Right cardiac atrium (tissue), 5 donors: ENCODE data around the gene DYNLRB2. TPM values are rescaled to one million over a fixed set of nuclear protein-coding genes. Genes with fewer than 3 reads are reported as not detected.
A peak's percentile ranks its signal among the peaks of the same experiment; 100 is the strongest.

ENCODE experiments used
- ATAC-seq, 2 donors: fragments of 200-7000 bp; cut with Tn5 transposase; one replicate each; pipeline versions ENCODE4 v1.8.0 to v1.9.1; 2020; ENCODE audit warnings: moderate library complexity in 2 of 2, mild to moderate bottlenecking in 1 of 2
- DNase-seq, 3 donors: peaks; one replicate each; pipeline ENCODE4 v3.0.0-alpha.2; 2020
- H3K27ac ChIP-seq: one replicate; pipeline ENCODE4 v1.5.1; 2013; ENCODE audit warnings: mild to moderate bottlenecking, low read length, control low read depth, moderate library complexity
- H3K27me3 ChIP-seq: one replicate; pipeline ENCODE4 v1.6.1; 2013; ENCODE audit not compliant: control insufficient read depth, insufficient read depth
- H3K4me1 ChIP-seq: one replicate; pipeline ENCODE4 v1.6.1; 2013; ENCODE audit warnings: low read length; ENCODE audit not compliant: control insufficient read depth, insufficient read depth
- H3K4me3 ChIP-seq: one replicate; pipeline ENCODE4 v1.5.1; 2013; ENCODE audit warnings: low read length, control low read depth
- H3K9me3 ChIP-seq: one replicate; pipeline ENCODE4 v1.6.1; 2013; ENCODE audit warnings: low read length; ENCODE audit not compliant: control insufficient read depth
- WGBS: extraction: QIAGEN DNeasy Blood & Tissue Kit; methylation state at CpG from one replicate; pipeline ENCODE4 v1.1.7; 2013; 5-methylcytosine and 5-hydroxymethylcytosine counted together
- intact Hi-C, 4 donors: fragments of 100-400 bp; cut with DNase I; formaldehyde crosslinking; loops; one replicate each; pipeline versions ENCODE4 v1.11.0 to v1.14.0; 2022 to 2023
- long read RNA-seq, 4 donors: library from polyadenylated mRNA; unstranded; transcript quantifications; one replicate each; pipeline ENCODE4 v2.0.0, GENCODE V29; 2020 to 2021
- polyA plus RNA-seq: library from polyadenylated mRNA; stranded (reverse); fragments of 200-250 nt; gene quantifications from one replicate; pipeline ENCODE4 v1.2.3, GENCODE V29; 2013
- total RNA-seq, 4 donors: library from RNA; stranded (reverse); fragmentation: NEBNext Ultra II Directional; extraction: Animal tissue kit (Norgen Biotek cat#: 25700); gene quantifications; one replicate each; pipeline ENCODE4 v1.2.1, GENCODE V29; 2021
- donor health status: healthy with polysubstance abuse.
- donor health status: DM: no; HTN: yes; CAD: no.
- donor health status: DM: no; HTN: no; CAD: no.
- donor health status: DM: no; HTN: yes; CAD: no; lungs with severe emphysema.
- donor health status: DM: yes; HTN: yes; CAD: no.

DYNLRB2 gene
- total RNA-seq (1 to 10 TPM in 1 of 4 donors, under 1 TPM in 1, not detected in 2; 0.56 to 1.0 TPM), polyA plus RNA-seq (not detected)
- long read RNA-seq, donor 1, partial matches to known transcripts: 0 of 1 reads
- long read RNA-seq, donor 1, other reads (novel, unspliced or antisense): 0 of 1 reads
- long read RNA-seq, donor 2: 0 reads
- long read RNA-seq, donor 3: 0 reads
- long read RNA-seq, donor 4, partial matches to known transcripts: 0 of 1 reads
- long read RNA-seq, donor 4, other reads (novel, unspliced or antisense): 0 of 1 reads

DNA sequence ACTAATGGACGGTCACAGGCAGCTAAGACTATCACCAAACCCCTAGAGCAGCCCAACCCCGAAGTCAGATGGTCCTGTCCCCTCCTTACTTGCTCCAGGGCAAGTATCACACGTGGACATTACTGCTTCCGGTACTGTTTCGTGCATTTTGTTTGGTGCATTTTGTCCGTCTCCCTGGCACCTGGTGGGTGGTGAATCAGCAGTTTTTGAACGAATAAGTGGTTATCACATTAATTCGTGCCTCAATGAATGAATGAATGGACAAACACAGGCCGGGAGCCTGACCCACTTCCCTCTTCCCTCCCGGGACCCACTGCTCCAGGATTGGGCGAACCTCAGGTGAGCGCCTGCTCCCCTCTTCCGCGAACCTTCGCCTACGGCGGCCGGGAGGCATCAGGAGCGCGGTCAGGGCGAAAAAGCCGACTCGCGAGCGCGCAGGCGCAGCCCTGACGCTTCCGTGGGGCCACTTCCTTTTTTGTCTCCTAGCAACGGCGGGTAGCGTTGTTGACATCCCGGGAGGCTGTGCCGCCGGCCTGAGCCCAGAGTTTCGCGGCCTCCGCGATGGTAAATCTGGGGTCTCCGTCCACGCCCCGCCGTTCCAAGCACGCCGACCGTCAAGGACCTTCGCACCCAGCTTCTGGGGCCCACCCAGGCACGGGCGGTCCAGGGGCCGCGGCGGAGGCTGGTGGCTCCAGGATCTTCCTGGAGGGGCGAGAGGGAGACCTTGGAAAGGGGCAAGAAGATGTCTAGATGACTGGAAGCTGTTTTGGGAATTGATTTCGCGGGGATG is at the start of gene DYNLRB2:
Gene DYNLRB2 (plus strand): TSS at position 478 of the 790 bp plus-strand sequence. CDS start 84 bp downstream, at position 562.
- peak; percentile 96 to 98 (median 97) for DNase-seq
- no peaks in the 10 kb centered on the region for H3K4me1 ChIP-seq
- WGBS: 3% methylated on average over 55 of the region's 55 CpGs
- no peaks in the 10 kb centered on the region for H3K27me3 ChIP-seq
- H3K9me3 ChIP-seq: no peaks in the 10 kb centered on the region
- H3K4me3 ChIP-seq: peak within 1 kb of the TSS; percentile 80
- H3K27ac ChIP-seq: peak within 1 kb of the TSS; percentile 4
- intact Hi-C loops: no loop called here
- peak; percentile 99 for ATAC-seq

GRCh38 chr16:80500116-80500859 is 40.5 kb upstream of the DYNLRB2 start:
- intact Hi-C loops: no loop called here
- peaks cover 3% of the 10 kb centered on the region for H3K9me3 ChIP-seq
- DNase-seq (no peak), ATAC-seq (no peak)
- no peak overlapping the region for H3K4me3 ChIP-seq
- no peak overlapping the region for H3K27ac ChIP-seq
- no peaks in the 10 kb centered on the region for H3K27me3 ChIP-seq
- WGBS: 71% methylated on average over 11 of the region's 11 CpGs
- no peaks in the 10 kb centered on the region for H3K4me1 ChIP-seq

- Histone ChIP-seq H3K27me3 (no peaks in the 10 kb centered on the region), H3K4me3 (no peak overlapping the region), H3K9me3 (peaks cover 3% of the 10 kb centered on the region), H3K4me1 (no peaks in the 10 kb centered on the region), H3K27ac (no peak overlapping the region)
- no peak for ATAC-seq
- 68% methylated on average over 3 of the region's 3 CpGs for WGBS
- DNase-seq: no peak
- intact Hi-C loops: no loop called here
Observed at GRCh38 chr16:80500961-80501525, 39.8 kb upstream of the DYNLRB2 start.

GRCh38 chr16:80503107-80503506 is 37.7 kb upstream of the DYNLRB2 start:
- Histone ChIP-seq H3K27me3 (no peaks in the 10 kb centered on the region), H3K4me3 (no peak overlapping the region), H3K9me3 (peaks cover 3% of the 10 kb centered on the region), H3K4me1 (no peaks in the 10 kb centered on the region), H3K27ac (no peak overlapping the region)
- 56% methylated on average over 2 of the region's 2 CpGs for WGBS
- ATAC-seq (no peak), DNase-seq (no peak)
- intact Hi-C loops: no loop called here

- Histone ChIP-seq H3K4me1 (no peaks in the 10 kb centered on the region), H3K9me3 (peaks cover 2% of the 10 kb centered on the region), H3K27ac (no peak overlapping the region), H3K4me3 (no peak overlapping the region), H3K27me3 (no peaks in the 10 kb centered on the region)
- ATAC-seq (peak; percentile 16 to 61), DNase-seq (peak in 2 of 3 donors; percentile 18 to 64)
- intact Hi-C loops: no loop called here
- 62% methylated on average over 4 of the region's 4 CpGs for WGBS
Observed at GRCh38 chr16:80507538-80507937, 33.3 kb upstream of the DYNLRB2 start.

DNA sequence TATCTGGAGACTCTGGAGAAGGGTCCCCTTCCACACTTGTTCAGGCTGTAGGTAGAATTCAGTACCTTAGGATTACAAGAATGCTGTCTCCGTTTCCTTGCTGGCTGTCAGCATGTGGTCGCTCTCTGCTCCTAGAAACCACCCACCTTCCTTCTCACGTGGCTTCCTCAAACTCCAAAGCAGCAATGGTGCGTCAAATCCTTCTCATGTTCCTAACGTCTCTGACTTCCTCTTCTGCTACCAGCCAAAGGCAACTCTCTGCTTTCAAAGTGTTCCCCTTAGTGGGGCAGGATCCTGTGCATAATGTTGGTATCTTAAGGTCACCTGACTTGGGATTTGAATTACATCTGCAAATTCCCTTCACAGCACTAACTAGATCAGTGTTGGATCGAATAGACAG is 30.9 kb upstream of the DYNLRB2 start:
- H3K9me3 ChIP-seq: no peaks in the 10 kb centered on the region
- H3K4me1 ChIP-seq: no peaks in the 10 kb centered on the region
- intact Hi-C loops: no loop called here
- H3K27me3 ChIP-seq: no peaks in the 10 kb centered on the region
- H3K27ac ChIP-seq: no peak overlapping the region
- DNase-seq (no peak), ATAC-seq (no peak)
- 39% methylated on average over 6 of the region's 6 CpGs for WGBS
- H3K4me3 ChIP-seq: no peak overlapping the region

DNA sequence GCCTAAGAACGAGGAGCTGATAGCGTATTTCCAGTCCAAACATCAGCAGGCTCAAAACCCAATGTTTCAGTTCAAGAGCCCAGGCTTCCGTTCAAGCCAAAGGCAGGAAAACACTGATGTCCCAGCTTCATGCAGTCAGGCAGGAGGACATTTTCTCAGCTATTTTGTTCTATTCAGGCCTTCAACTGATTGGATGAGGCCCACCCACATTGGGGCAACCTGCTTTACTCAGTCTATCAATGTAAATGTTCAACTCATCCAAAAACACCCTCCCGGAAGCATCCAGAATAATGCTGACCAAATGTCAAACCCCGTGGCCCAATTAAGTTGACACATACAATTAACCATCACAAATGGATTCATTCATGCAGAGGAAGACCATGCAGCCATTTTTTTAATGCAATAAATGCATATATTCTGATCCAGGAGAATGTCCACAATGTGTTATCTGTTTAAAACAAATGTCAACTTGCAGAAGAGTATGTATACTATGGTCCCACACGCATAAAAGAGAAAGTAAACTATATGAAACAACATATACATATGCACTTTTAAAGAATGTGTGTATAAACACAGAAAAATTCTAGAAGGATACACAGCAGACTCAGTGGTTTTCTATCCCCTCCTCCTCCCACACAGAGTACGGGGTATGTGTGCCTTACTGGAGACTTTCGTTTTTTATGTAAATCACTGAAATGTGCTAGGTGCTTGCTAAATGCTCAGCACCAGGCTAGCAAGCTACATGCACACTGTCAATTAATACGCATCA is 28.8 kb upstream of the DYNLRB2 start:
- Histone ChIP-seq H3K9me3 (no peaks in the 10 kb centered on the region), H3K27me3 (no peaks in the 10 kb centered on the region), H3K27ac (no peak overlapping the region), H3K4me1 (no peaks in the 10 kb centered on the region), H3K4me3 (no peak overlapping the region)
- intact Hi-C loops: no loop called here
- 87% methylated on average over 9 of the region's 9 CpGs for WGBS
- ATAC-seq: no peak
- DNase-seq: no peak

GRCh38 chr16:80512593-80512853 is 28.3 kb upstream of the DYNLRB2 start:
- 80% methylated on average over 1 of the region's 1 CpG for WGBS
- H3K27ac ChIP-seq: no peak overlapping the region

DNA sequence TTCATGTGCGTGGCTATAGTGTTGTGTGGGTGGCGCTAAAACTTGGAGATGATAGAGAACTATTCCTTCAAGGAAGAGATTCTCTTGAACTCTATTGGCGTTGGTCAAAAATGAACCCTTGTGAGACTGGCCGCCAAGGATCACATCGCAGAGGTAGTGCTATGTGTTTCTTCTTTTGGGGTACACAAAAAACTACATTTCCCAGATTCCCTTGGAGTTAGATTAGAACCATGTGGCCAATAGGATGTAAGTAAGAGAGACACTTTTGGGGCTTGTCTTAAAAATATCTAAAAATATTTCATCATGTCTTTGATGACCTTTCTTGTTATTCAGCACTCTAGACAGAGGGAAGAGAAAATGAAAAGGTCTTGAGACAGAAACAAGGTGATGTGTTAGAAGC is 25.4 kb upstream of the DYNLRB2 start:
- WGBS: 94% methylated on average over 5 of the region's 5 CpGs
- no peak for DNase-seq

More at GRCh38 chr16:80512593-80512853, 28.3 kb upstream of the DYNLRB2 start:
- no peaks in the 10 kb centered on the region for H3K27me3 ChIP-seq
- intact Hi-C loops: no loop called here
- no peak overlapping the region for H3K4me3 ChIP-seq
- H3K9me3 ChIP-seq: no peaks in the 10 kb centered on the region
- H3K4me1 ChIP-seq: no peaks in the 10 kb centered on the region
- no peak for DNase-seq
- no peak for ATAC-seq

GRCh38 chr16:80517846-80518245 is 22.9 kb upstream of the DYNLRB2 start:
- ATAC-seq (no peak), DNase-seq (no peak)
- Histone ChIP-seq H3K27me3 (no peaks in the 10 kb centered on the region), H3K9me3 (no peaks in the 10 kb centered on the region), H3K4me1 (no peaks in the 10 kb centered on the region), H3K4me3 (no peak overlapping the region), H3K27ac (no peak overlapping the region)
- 95% methylated on average over 2 of the region's 2 CpGs for WGBS
- intact Hi-C loops: no loop called here

More for the DNA sequence above, 25.4 kb upstream of the DYNLRB2 start:
- H3K27me3 ChIP-seq: no peaks in the 10 kb centered on the region
- H3K9me3 ChIP-seq: no peaks in the 10 kb centered on the region
- intact Hi-C loops: no loop called here
- H3K27ac ChIP-seq: no peak overlapping the region
- no peak for ATAC-seq
- no peaks in the 10 kb centered on the region for H3K4me1 ChIP-seq
- no peak overlapping the region for H3K4me3 ChIP-seq
